ENCODE results near the gene MBL2. TPM values are rescaled to one million over a fixed set of nuclear protein-coding genes. Genes with fewer than 3 reads are reported as not detected.

MBL2 gene
- polyA plus RNA-seq, 1 donor (not counting 4 experiments of a cell fraction or from before 2014, with no cell fraction given) = not detected

- H3K79me2 ChIP-seq (ENCODE audit: control insufficient read depth, insufficient read depth, low read length) = no peaks in the 10 kb centered on the region
- no peaks in the 10 kb centered on the region for H3K9me3 ChIP-seq (ENCODE audit: control insufficient read depth, low read depth, low read length)
- no peaks in the 10 kb centered on the region for H3K9me1 ChIP-seq (ENCODE audit: control insufficient read depth, extremely low read depth, insufficient read depth, low read length)
- dilution Hi-C loops (cut with MboI; ENCODE audit: extremely low pct_ligation_motif_present, low sequenced_read_pairs) = no loop called here
- H3K27me3 ChIP-seq (ENCODE audit: control insufficient read depth, extremely low read depth, insufficient read depth, low read length) = peaks cover 3% of the 10 kb centered on the region
- H3K4me1 ChIP-seq (ENCODE audit: control insufficient read depth, extremely low read depth, insufficient read depth, low read length) = no peaks in the 10 kb centered on the region
- DNase-seq (ENCODE audit: low read depth, low spot score) = no peak
- no peak overlapping the region for H3K4me2 ChIP-seq (ENCODE audit: control insufficient read depth, extremely low read depth, insufficient read depth, low read depth, low read length)
- H3K36me3 ChIP-seq (ENCODE audit: control insufficient read depth in 2 of 2, extremely low read depth in 1 of 2, insufficient read depth in 2 of 2, low read length in 2 of 2) = no peaks in the 10 kb centered on the region
- H3K9ac ChIP-seq (ENCODE audit: control insufficient read depth, extremely low read depth, insufficient read depth, low read length) = no peak overlapping the region
- FAIRE-seq = no peak
- no peak overlapping the region for H2AFZ ChIP-seq (ENCODE audit: control insufficient read depth, low read length)
- no peak overlapping the region for H3K4me3 ChIP-seq (ENCODE audit: control insufficient read depth in 2 of 3, extremely low read depth in 1 of 3, insufficient read depth in 2 of 3, low read depth in 1 of 3, low read length in 3 of 3)
- H4K20me1 ChIP-seq (ENCODE audit: control insufficient read depth, extremely low read depth, insufficient read depth, low read length) = no peaks in the 10 kb centered on the region
- H3K27ac ChIP-seq (ENCODE audit: control insufficient read depth, insufficient read depth, low read length) = no peak overlapping the region
- no peak for TF ChIP-seq CTCF (optimal IDR thresholded peaks at IDR 0.05 in 1 of 3, IDR thresholded peaks at IDR 0.05 in 1 of 3, conservative IDR thresholded peaks at IDR 0.05 in 1 of 3; ENCODE audit: extremely low read depth in 1 of 3, insufficient read depth in 2 of 3, low read length in 3 of 3)
- TF ChIP-seq EZH2 (IDR thresholded peaks at IDR 0.05; ENCODE audit: low read length) = no peak
Measured at GRCh38 chr10:52801947-52802346, 29.4 kb upstream of the MBL2 start.

GRCh38 chr10:52786098-52786497 lies 13.5 kb upstream of the MBL2 start:
- Histone ChIP-seq H3K79me2 (ENCODE audit: control insufficient read depth, insufficient read depth, low read length) (no peaks in the 10 kb centered on the region), H3K36me3 (ENCODE audit: control insufficient read depth in 2 of 2, extremely low read depth in 1 of 2, insufficient read depth in 2 of 2, low read length in 2 of 2) (no peaks in the 10 kb centered on the region), H3K9me1 (ENCODE audit: control insufficient read depth, extremely low read depth, insufficient read depth, low read length) (no peaks in the 10 kb centered on the region), H3K4me1 (ENCODE audit: control insufficient read depth, extremely low read depth, insufficient read depth, low read length) (no peaks in the 10 kb centered on the region), H3K27ac (ENCODE audit: control insufficient read depth, insufficient read depth, low read length) (no peak overlapping the region), H3K9me3 (ENCODE audit: control insufficient read depth, low read depth, low read length) (peaks cover 2% of the 10 kb centered on the region), H3K27me3 (ENCODE audit: control insufficient read depth, extremely low read depth, insufficient read depth, low read length) (no peaks in the 10 kb centered on the region), H2AFZ (ENCODE audit: control insufficient read depth, low read length) (no peak overlapping the region), H3K4me2 (ENCODE audit: control insufficient read depth, extremely low read depth, insufficient read depth, low read depth, low read length) (no peak overlapping the region), H3K4me3 (ENCODE audit: control insufficient read depth in 2 of 3, extremely low read depth in 1 of 3, insufficient read depth in 2 of 3, low read depth in 1 of 3, low read length in 3 of 3) (no peak overlapping the region), H4K20me1 (ENCODE audit: control insufficient read depth, extremely low read depth, insufficient read depth, low read length) (no peaks in the 10 kb centered on the region), H3K9ac (ENCODE audit: control insufficient read depth, extremely low read depth, insufficient read depth, low read length) (no peak overlapping the region)
- TF ChIP-seq EZH2 (IDR thresholded peaks at IDR 0.05; ENCODE audit: low read length) = no peak
- no peak for TF ChIP-seq CTCF (optimal IDR thresholded peaks at IDR 0.05 in 1 of 3, IDR thresholded peaks at IDR 0.05 in 1 of 3, conservative IDR thresholded peaks at IDR 0.05 in 1 of 3; ENCODE audit: extremely low read depth in 1 of 3, insufficient read depth in 2 of 3, low read length in 3 of 3)
- DNase-seq (ENCODE audit: low read depth, low spot score) = no peak
- FAIRE-seq = no peak
- dilution Hi-C loops (cut with MboI; ENCODE audit: extremely low pct_ligation_motif_present, low sequenced_read_pairs) = no loop called here
